HepG2 (cell line): Measurements from ENCODE around the gene ST6GALNAC2. TPM values are rescaled to one million over a fixed set of nuclear protein-coding genes. Genes with fewer than 3 reads are reported as not detected.

Experiments
- CBX2 ChIP-seq, 2 experiments: fragments of 200-600 bp in 1 of 2; sonication (generic); formaldehyde crosslinking in 1 of 2; IDR thresholded peaks; 2 replicates each; pipeline versions ENCODE4 v1.7.0 to v1.8.1; 2018 to 2022; ENCODE audit warnings: low read depth in 2 of 2, low read length in 1 of 2, mild to moderate bottlenecking in 1 of 2, missing genetic modification reagents in 1 of 2
- CHD4 ChIP-seq: fragments of 200-600 bp; sonication (generic); IDR thresholded peaks from 2 replicates; pipeline ENCODE4 v1.7.0; 2017; ENCODE audit warnings: mild to moderate bottlenecking, low read length, borderline replicate concordance
- FIP1L1 ChIP-seq: fragments of 200-400 bp; formaldehyde crosslinking; IDR thresholded peaks from 2 replicates; pipeline ENCODE4 v1.6.1; 2018; ENCODE audit warnings: low read depth, mild to moderate bottlenecking, low read length, moderate library complexity, borderline replicate concordance; ENCODE audit not compliant: insufficient read depth
- HES4 ChIP-seq: sonication (generic); formaldehyde crosslinking; IDR thresholded peaks from 2 replicates; pipeline ENCODE4 v1.9.0; 2021; ENCODE audit warnings: mild to moderate bottlenecking, missing genetic modification reagents, borderline replicate concordance
- HOXA5 ChIP-seq: sonication (generic); formaldehyde crosslinking; IDR thresholded peaks from 2 replicates; pipeline ENCODE4 v1.4.0; 2020; ENCODE audit warnings: missing genetic modification reagents
- KLF12 ChIP-seq: sonication (generic); formaldehyde crosslinking; IDR thresholded peaks from 2 replicates; pipeline ENCODE4 v1.4.0; 2020; ENCODE audit warnings: missing genetic modification reagents, borderline replicate concordance
- MAF1 ChIP-seq: sonication (generic); formaldehyde crosslinking; IDR thresholded peaks from 2 replicates; pipeline ENCODE4 v1.5.0; 2020; ENCODE audit warnings: missing genetic modification reagents, borderline replicate concordance
- NR1H2 ChIP-seq: sonication (generic); formaldehyde crosslinking; IDR thresholded peaks from 2 replicates; pipeline ENCODE4 v1.8.1; 2022; ENCODE audit warnings: low read depth, missing genetic modification reagents, borderline replicate concordance
- RXRA ChIP-seq: sonication (generic); formaldehyde crosslinking; IDR thresholded peaks from 2 replicates; pipeline ENCODE4 v1.5.1; 2020; ENCODE audit warnings: missing genetic modification reagents
- SIX1 ChIP-seq: sonication (generic); formaldehyde crosslinking; IDR thresholded peaks from 2 replicates; pipeline ENCODE4 v1.4.0; 2020; ENCODE audit warnings: missing genetic modification reagents, borderline replicate concordance
- ZKSCAN5 ChIP-seq: sonication (generic); formaldehyde crosslinking; IDR thresholded peaks from 2 replicates; pipeline ENCODE4 v1.5.1; 2020; ENCODE audit warnings: mild to moderate bottlenecking, missing genetic modification reagents
- ZNF160 ChIP-seq: sonication (generic); formaldehyde crosslinking; IDR thresholded peaks from 2 replicates; pipeline ENCODE4 v1.8.0; 2022; ENCODE audit warnings: mild to moderate bottlenecking, inconsistent platforms, missing genetic modification reagents
- ZNF230 ChIP-seq: sonication (generic); formaldehyde crosslinking; IDR thresholded peaks from 2 replicates; pipeline ENCODE4 v1.4.0; 2020; ENCODE audit warnings: mild to moderate bottlenecking, missing genetic modification reagents
- ZNF616 ChIP-seq: sonication (generic); formaldehyde crosslinking; IDR thresholded peaks from 2 replicates; pipeline ENCODE4 v1.5.0; 2020; ENCODE audit warnings: low read depth, mild to moderate bottlenecking, missing genetic modification reagents
- polyA plus RNA-seq, 8 experiments: library from polyadenylated mRNA; depleted of rRNA in 3 of 8; stranded (reverse) in 7 of 8; unstranded in 1 of 8; fragments of >200 nt; fragmentation: Illumina TruSeq in 4 of 8; extraction: Trizol in 4 of 8; gene quantifications; 2 replicates each; pipeline versions ENCODE4 v1.2.1 to v1.2.3, GENCODE V29; 2011 to 2016; ENCODE audit warnings: low read depth in 4 of 8, missing spikeins in 1 of 8, mixed read lengths in 1 of 8; ENCODE audit not compliant: insufficient read depth in 1 of 8
- total RNA-seq, 5 experiments: library from RNA; depleted of rRNA; stranded (reverse); fragments of >200 nt; fragmentation: Illumina TruSeq; extraction: Trizol; gene quantifications; 2 replicates each; pipeline ENCODE4 v1.2.3, GENCODE V29; 2016; ENCODE audit warnings: low read depth in 1 of 5
- TF ChIP-seq, protein P1 (sequence below): sonication (generic); formaldehyde crosslinking; IDR thresholded peaks from 2 replicates; pipeline ENCODE4 v1.4.0; 2020; ENCODE audit warnings: mild to moderate bottlenecking, missing genetic modification reagents, borderline replicate concordance
- TF ChIP-seq, protein P2 (sequence below): sonication (generic); formaldehyde crosslinking; conservative IDR thresholded peaks from 2 replicates; pipeline ENCODE4 v1.4.0; 2020; ENCODE audit warnings: mild to moderate bottlenecking, missing genetic modification reagents, moderate library complexity
- TF ChIP-seq, protein P3 (sequence below): sonication (generic); formaldehyde crosslinking; IDR thresholded peaks from 2 replicates; pipeline ENCODE4 v1.4.0; 2020; ENCODE audit warnings: low read depth, mild to moderate bottlenecking, missing genetic modification reagents

Gene ST6GALNAC2
- total and polyA plus RNA-seq, 2 of the 13 experiments (the other 11 are each of a cell fraction or from before 2014, with no cell fraction given) = 0.12 to 0.49 TPM

DNA sequence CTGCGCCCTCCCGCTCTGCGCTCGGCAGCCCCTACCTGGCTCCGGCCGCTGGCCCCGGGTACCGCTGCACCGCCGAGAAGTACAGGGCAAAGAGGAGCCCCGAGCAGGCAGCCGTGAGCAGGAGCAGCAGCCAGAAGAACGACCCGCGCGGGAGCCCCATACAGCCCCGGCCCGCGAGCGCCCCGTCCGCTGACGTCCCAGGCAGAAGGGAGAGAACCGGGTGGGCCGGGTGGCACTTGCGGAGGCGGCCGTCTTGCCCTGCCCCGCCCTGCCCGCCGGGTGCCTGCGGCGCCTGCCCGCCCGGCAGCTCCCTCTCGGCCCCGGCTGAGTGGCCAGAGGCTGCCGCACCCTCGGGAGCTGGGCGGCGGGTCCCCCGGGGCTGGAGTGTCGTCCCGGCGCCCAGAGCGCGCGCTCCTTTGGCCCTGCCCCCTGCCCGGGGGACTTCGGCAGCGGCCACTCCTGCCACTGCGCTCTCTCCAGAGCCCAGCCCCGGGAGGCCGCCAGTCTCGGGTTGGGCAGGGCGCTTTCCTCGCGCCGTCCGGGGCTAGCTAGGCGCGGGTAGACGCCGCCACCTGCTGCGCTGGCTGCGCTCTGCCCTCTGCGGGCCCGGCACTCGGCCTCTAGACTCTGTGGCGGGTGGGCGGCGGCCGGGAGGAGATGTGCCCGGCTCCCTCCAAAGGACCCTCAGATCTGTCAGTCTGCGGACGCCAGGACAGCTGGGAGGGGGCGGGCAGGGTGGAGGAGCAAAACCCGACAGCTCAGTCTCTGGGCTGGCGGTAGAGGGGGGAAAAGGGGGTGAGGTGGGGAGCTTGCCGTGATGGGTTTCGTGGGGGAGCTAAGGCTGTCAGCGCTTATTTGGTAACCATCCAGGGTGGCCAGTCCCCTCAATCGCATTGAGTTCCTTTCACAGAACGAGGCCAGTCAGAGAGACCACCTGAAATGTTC is at the start of gene ST6GALNAC2 (continued):
- TF ChIP-seq, protein P1, sequence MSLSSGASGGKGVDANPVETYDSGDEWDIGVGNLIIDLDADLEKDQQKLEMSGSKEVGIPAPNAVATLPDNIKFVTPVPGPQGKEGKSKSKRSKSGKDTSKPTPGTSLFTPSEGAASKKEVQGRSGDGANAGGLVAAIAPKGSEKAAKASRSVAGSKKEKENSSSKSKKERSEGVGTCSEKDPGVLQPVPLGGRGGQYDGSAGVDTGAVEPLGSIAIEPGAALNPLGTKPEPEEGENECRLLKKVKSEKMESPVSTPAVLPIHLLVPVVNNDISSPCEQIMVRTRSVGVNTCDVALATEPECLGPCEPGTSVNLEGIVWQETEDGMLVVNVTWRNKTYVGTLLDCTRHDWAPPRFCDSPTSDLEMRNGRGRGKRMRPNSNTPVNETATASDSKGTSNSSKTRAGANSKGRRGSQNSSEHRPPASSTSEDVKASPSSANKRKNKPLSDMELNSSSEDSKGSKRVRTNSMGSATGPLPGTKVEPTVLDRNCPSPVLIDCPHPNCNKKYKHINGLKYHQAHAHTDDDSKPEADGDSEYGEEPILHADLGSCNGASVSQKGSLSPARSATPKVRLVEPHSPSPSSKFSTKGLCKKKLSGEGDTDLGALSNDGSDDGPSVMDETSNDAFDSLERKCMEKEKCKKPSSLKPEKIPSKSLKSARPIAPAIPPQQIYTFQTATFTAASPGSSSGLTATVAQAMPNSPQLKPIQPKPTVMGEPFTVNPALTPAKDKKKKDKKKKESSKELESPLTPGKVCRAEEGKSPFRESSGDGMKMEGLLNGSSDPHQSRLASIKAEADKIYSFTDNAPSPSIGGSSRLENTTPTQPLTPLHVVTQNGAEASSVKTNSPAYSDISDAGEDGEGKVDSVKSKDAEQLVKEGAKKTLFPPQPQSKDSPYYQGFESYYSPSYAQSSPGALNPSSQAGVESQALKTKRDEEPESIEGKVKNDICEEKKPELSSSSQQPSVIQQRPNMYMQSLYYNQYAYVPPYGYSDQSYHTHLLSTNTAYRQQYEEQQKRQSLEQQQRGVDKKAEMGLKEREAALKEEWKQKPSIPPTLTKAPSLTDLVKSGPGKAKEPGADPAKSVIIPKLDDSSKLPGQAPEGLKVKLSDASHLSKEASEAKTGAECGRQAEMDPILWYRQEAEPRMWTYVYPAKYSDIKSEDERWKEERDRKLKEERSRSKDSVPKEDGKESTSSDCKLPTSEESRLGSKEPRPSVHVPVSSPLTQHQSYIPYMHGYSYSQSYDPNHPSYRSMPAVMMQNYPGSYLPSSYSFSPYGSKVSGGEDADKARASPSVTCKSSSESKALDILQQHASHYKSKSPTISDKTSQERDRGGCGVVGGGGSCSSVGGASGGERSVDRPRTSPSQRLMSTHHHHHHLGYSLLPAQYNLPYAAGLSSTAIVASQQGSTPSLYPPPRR (CRISPR knock-in tag) = no peak
- TF ChIP-seq, protein P2, sequence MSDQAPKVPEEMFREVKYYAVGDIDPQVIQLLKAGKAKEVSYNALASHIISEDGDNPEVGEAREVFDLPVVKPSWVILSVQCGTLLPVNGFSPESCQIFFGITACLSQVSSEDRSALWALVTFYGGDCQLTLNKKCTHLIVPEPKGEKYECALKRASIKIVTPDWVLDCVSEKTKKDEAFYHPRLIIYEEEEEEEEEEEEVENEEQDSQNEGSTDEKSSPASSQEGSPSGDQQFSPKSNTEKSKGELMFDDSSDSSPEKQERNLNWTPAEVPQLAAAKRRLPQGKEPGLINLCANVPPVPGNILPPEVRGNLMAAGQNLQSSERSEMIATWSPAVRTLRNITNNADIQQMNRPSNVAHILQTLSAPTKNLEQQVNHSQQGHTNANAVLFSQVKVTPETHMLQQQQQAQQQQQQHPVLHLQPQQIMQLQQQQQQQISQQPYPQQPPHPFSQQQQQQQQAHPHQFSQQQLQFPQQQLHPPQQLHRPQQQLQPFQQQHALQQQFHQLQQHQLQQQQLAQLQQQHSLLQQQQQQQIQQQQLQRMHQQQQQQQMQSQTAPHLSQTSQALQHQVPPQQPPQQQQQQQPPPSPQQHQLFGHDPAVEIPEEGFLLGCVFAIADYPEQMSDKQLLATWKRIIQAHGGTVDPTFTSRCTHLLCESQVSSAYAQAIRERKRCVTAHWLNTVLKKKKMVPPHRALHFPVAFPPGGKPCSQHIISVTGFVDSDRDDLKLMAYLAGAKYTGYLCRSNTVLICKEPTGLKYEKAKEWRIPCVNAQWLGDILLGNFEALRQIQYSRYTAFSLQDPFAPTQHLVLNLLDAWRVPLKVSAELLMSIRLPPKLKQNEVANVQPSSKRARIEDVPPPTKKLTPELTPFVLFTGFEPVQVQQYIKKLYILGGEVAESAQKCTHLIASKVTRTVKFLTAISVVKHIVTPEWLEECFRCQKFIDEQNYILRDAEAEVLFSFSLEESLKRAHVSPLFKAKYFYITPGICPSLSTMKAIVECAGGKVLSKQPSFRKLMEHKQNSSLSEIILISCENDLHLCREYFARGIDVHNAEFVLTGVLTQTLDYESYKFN (CRISPR knock-in tag) = no peak
- TF ChIP-seq MAF1 (CRISPR knock-in tag) (no peak), ZNF230 (CRISPR knock-in tag) (0 out of 2 replicates have a peak, but pooled peaks have one; percentile 49), KLF12 (CRISPR knock-in tag) (peak; percentile 74; the same call in 1 of the 2 replicates), FIP1L1 (no peak), NR1H2 (CRISPR knock-in tag) (no peak), RXRA (CRISPR knock-in tag) (no peak), ZNF160 (no peak), ZNF616 (CRISPR knock-in tag) (no peak), CBX2 (IDR thresholded peaks at IDR 0.05; ENCODE audit: low read depth, low read length) (no peak), CBX2 (CRISPR knock-in tag; IDR thresholded peaks at IDR 0.05; ENCODE audit: low read depth) (no peak; the same call in 1 of the 2 replicates), SIX1 (CRISPR knock-in tag) (no peak), CHD4 (no peak), HOXA5 (0 out of 2 replicates have a peak, but pooled peaks have one; percentile 28), HES4 (CRISPR knock-in tag) (no peak), ZKSCAN5 (no peak)
- TF ChIP-seq, protein P3, sequence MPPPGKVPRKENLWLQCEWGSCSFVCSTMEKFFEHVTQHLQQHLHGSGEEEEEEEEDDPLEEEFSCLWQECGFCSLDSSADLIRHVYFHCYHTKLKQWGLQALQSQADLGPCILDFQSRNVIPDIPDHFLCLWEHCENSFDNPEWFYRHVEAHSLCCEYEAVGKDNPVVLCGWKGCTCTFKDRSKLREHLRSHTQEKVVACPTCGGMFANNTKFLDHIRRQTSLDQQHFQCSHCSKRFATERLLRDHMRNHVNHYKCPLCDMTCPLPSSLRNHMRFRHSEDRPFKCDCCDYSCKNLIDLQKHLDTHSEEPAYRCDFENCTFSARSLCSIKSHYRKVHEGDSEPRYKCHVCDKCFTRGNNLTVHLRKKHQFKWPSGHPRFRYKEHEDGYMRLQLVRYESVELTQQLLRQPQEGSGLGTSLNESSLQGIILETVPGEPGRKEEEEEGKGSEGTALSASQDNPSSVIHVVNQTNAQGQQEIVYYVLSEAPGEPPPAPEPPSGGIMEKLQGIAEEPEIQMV (CRISPR knock-in tag) = peak; percentile 56; the same call in 1 of the 2 replicates
